GM19043 (cell line): ENCODE results near the gene ADCK1.
A peak's percentile ranks its signal among the peaks of the same experiment; 100 is the strongest.
"Not testable (repeated sequence)": the region's sequence is repeated elsewhere in the genome, so short reads cannot be mapped to it uniquely, and the experiment has no call there.

Source experiments
- ATAC-seq: cut with Tn5 transposase; IDR thresholded peaks from one replicate; pipeline ENCODE4 v1.9.1; 2021; ENCODE audit warnings: low read depth; ENCODE audit not compliant: unreplicated experiment

ADCK1 gene

GRCh38 chr14:77924141-77924948 lies 124.4 kb downstream of the ADCK1 start:
- ATAC-seq: no peak

- ATAC-seq: no peak
These were observed 127.0 kb downstream of the ADCK1 start for GRCh38 chr14:77926942-77927341.

- ATAC-seq: no peak
These were observed 131.5 kb downstream of the ADCK1 start for GRCh38 chr14:77931441-77931840.

GRCh38 chr14:77936138-77936639 lies 136.3 kb downstream of the ADCK1 start:
- no peak for ATAC-seq

- no peak for ATAC-seq
These were observed 147.5 kb downstream of the ADCK1 start for GRCh38 chr14:77947372-77947771.

GRCh38 chr14:77950371-77951063 lies 150.6 kb downstream of the ADCK1 start:
- ATAC-seq: no peak

- ATAC-seq: no peak
These were observed 156.0 kb downstream of the ADCK1 start for GRCh38 chr14:77955816-77956484.

- ATAC-seq: not testable (repeated sequence)
These were observed 159.8 kb downstream of the ADCK1 start for GRCh38 chr14:77959686-77960085.

- ATAC-seq: no peak
These were observed 162.1 kb downstream of the ADCK1 start for GRCh38 chr14:77961847-77962580.

GRCh38 chr14:77962731-77963520 lies 163.0 kb downstream of the ADCK1 start:
- no peak for ATAC-seq

- no peak for ATAC-seq
These were observed 164.7 kb downstream of the ADCK1 start for GRCh38 chr14:77964586-77964985.

- ATAC-seq: no peak
These were observed 165.1 kb downstream of the ADCK1 start for GRCh38 chr14:77965050-77965449.

GRCh38 chr14:77965919-77966435 lies 166.1 kb downstream of the ADCK1 start:
- ATAC-seq: peak; percentile 73

- no peak for ATAC-seq
These were observed 167.2 kb downstream of the ADCK1 start for GRCh38 chr14:77967110-77967509.

GRCh38 chr14:77970646-77971045 lies 170.7 kb downstream of the ADCK1 start:
- ATAC-seq: no peak

- no peak for ATAC-seq
These were observed 173.3 kb downstream of the ADCK1 start for GRCh38 chr14:77973246-77973645.

- ATAC-seq: no peak
These were observed 176.7 kb downstream of the ADCK1 start for GRCh38 chr14:77976591-77976990.

GRCh38 chr14:77979171-77979570 lies 179.3 kb downstream of the ADCK1 start:
- ATAC-seq: no peak

- ATAC-seq: no peak
These were observed 179.9 kb downstream of the ADCK1 start for GRCh38 chr14:77979666-77980351.
